HCT116 (cell line): ENCODE data around the gene NHSL1.

Source experiments
- CBX3 ChIP-seq: IDR thresholded peaks from 2 replicates; pipeline ENCODE4 v1.6.1; 2012; ENCODE audit warnings: low read depth
- CTCF ChIP-seq, 3 experiments: fragments of 200-600 bp in 1 of 3; sonication (generic) in 1 of 3; IDR thresholded peaks in 2 of 3; conservative IDR thresholded peaks in 1 of 3; 2 replicates each; pipeline ENCODE4 v1.5.1; 2012 to 2017; ENCODE audit warnings: low read depth in 2 of 3, low read length in 2 of 3, antibody characterized with exemption in 1 of 3, borderline replicate concordance in 1 of 3, control low read depth in 1 of 3, mild to moderate bottlenecking in 1 of 3, mixed read lengths in 1 of 3, mixed run types in 1 of 3, moderate library complexity in 1 of 3; ENCODE audit not compliant: insufficient read depth in 1 of 3
- EZH2 ChIP-seq: fragments of 200-600 bp; sonication (generic); IDR thresholded peaks from 2 replicates; pipeline ENCODE4 v1.6.1; 2017; ENCODE audit warnings: antibody characterized with exemption, mixed run types
- EZH2phosphoT487 ChIP-seq: fragments of 200-600 bp; IDR thresholded peaks from 2 replicates; pipeline ENCODE4 v1.6.1; 2018; ENCODE audit warnings: antibody characterized with exemption, borderline replicate concordance
- FOSL1 ChIP-seq: IDR thresholded peaks from 2 replicates; pipeline ENCODE4 v1.6.1; 2012; ENCODE audit warnings: low read depth
- POLR2A ChIP-seq: IDR thresholded peaks from 2 replicates; pipeline ENCODE4 v1.7.0; 2011; ENCODE audit warnings: borderline replicate concordance; ENCODE audit not compliant: insufficient read depth, insufficient read length; ENCODE audit errors: extremely low read depth
- POLR2AphosphoS5 ChIP-seq: IDR thresholded peaks from 2 replicates; pipeline ENCODE4 v1.6.1; 2011; ENCODE audit warnings: mild to moderate bottlenecking, low read depth, low read length, moderate library complexity
- TCF7L2 ChIP-seq: IDR thresholded peaks from 2 replicates; pipeline ENCODE4 v1.7.0; 2011; ENCODE audit warnings: borderline replicate concordance, inconsistent platforms; ENCODE audit not compliant: insufficient read depth, insufficient read length; ENCODE audit errors: extremely low read depth

GRCh38 chr6:138405816-138406413 is 93.4 kb downstream of the NHSL1 start:
- TF ChIP-seq CTCF (IDR thresholded peaks at IDR 0.05 in 2 of 3, conservative IDR thresholded peaks at IDR 0.05 in 1 of 3; ENCODE audit: borderline replicate concordance in 1 of 3, insufficient read depth in 1 of 3, low read depth in 2 of 3, low read length in 2 of 3): no peak
- no peak for TF ChIP-seq EZH2
- no peak for TF ChIP-seq CBX3
- no peak for TF ChIP-seq EZH2phosphoT487
- no peak for TF ChIP-seq POLR2AphosphoS5
- no peak for TF ChIP-seq POLR2A
- TF ChIP-seq TCF7L2: no peak
- no peak for TF ChIP-seq FOSL1
